ENCODE results near the gene CBX3. TPM values are rescaled to one million over a fixed set of nuclear protein-coding genes. Genes with fewer than 3 reads are reported as not detected.
"Not testable (repeated sequence)": the region's sequence is repeated elsewhere in the genome, so short reads cannot be mapped to it uniquely, and the experiment has no call there.

The CBX3 gene
- total RNA-seq, 4 donors from 2014 or later = 30.5 to 178 (median 88.1) TPM

- Histone ChIP-seq H3K9me3 (no peaks in the 10 kb centered on the region), H3K4me1 (no peaks in the 10 kb centered on the region), H3K27me3 (no peaks in the 10 kb centered on the region), H3K4me3 (no peak overlapping the region), H3K36me3 (no peaks in the 10 kb centered on the region), H3K27ac (no peak overlapping the region)
- DNase-seq = no peak
- TF ChIP-seq POLR2A (IDR thresholded peaks at IDR 0.05) (no peak), CTCF (IDR thresholded peaks at IDR 0.05) (no peak)
- intact Hi-C loops (cut with DNase I; ENCODE audit: low total_unique reads) = no loop called here
Observed at GRCh38 chr7:26159243-26159642, 42.3 kb upstream of the CBX3 start.

- no peaks in the 10 kb centered on the region for H3K36me3 ChIP-seq
- no peaks in the 10 kb centered on the region for H3K9me3 ChIP-seq
- H3K4me3 ChIP-seq = no peak overlapping the region
- H3K4me1 ChIP-seq = no peaks in the 10 kb centered on the region
- H3K27ac ChIP-seq = no peak overlapping the region
- no peak for DNase-seq
- TF ChIP-seq CTCF (IDR thresholded peaks at IDR 0.05) (no peak), POLR2A (IDR thresholded peaks at IDR 0.05) (no peak)
- intact Hi-C loops (cut with DNase I; ENCODE audit: low total_unique reads) = no loop called here
- H3K27me3 ChIP-seq = no peaks in the 10 kb centered on the region
Observed at GRCh38 chr7:26160896-26161295, 40.6 kb upstream of the CBX3 start.

- no peak for DNase-seq
- H3K4me1 ChIP-seq = no peaks in the 10 kb centered on the region
- H3K27ac ChIP-seq = no peak overlapping the region
- no peaks in the 10 kb centered on the region for H3K36me3 ChIP-seq
- TF ChIP-seq CTCF (IDR thresholded peaks at IDR 0.05) (no peak), POLR2A (IDR thresholded peaks at IDR 0.05) (no peak)
- H3K4me3 ChIP-seq = no peak overlapping the region
- H3K27me3 ChIP-seq = no peaks in the 10 kb centered on the region
- intact Hi-C loops (cut with DNase I; ENCODE audit: low total_unique reads) = no loop called here
- H3K9me3 ChIP-seq = no peaks in the 10 kb centered on the region
Observed at GRCh38 chr7:26162431-26162830, 39.1 kb upstream of the CBX3 start.

DNA sequence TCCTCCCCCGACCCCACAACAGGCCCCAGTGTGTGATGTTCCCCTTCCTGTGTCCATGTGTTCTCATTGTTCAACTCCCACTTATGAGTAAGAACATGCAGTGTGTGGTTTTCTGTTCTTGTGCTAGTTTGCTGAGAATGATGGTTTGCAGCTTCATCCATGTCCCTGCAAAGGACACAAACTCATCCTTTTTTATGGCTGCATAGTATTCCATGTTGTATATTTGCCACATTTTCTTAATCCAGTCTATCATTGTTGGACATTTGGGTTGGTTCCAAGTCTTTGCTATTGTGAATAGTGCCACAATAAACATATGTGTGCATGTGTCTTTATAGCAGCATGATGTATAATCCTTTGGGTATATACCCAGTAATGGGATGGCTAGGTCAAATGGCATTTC, 37.7 kb upstream of the CBX3 start:
- DNase-seq; intact Hi-C loops (cut with DNase I; ENCODE audit: low total_unique reads); H3K36me3 ChIP-seq; H3K4me3 ChIP-seq; H3K27ac ChIP-seq; H3K9me3 ChIP-seq; H3K4me1 ChIP-seq; H3K27me3 ChIP-seq: not testable (repeated sequence)

GRCh38 chr7:26165950-26166683, 35.4 kb upstream of the CBX3 start:
- no peak for DNase-seq
- intact Hi-C loops (cut with DNase I; ENCODE audit: low total_unique reads) = no loop called here

More at GRCh38 chr7:26165950-26166683, 35.4 kb upstream of the CBX3 start:
- Histone ChIP-seq H3K9me3 (no peaks in the 10 kb centered on the region), H3K27ac (no peak overlapping the region), H3K4me3 (no peak overlapping the region), H3K27me3 (no peaks in the 10 kb centered on the region), H3K4me1 (no peaks in the 10 kb centered on the region), H3K36me3 (no peaks in the 10 kb centered on the region)
- TF ChIP-seq CTCF (IDR thresholded peaks at IDR 0.05) (no peak), POLR2A (IDR thresholded peaks at IDR 0.05) (no peak)
